NCI-H146 (cell line): ENCODE measurements around the gene AIP.

Experiments
- DNase-seq: peaks from one replicate; lab custom pipeline; 2025; lab: John Stamatoyannopoulos, UW

Gene AIP

GRCh38 chr11:67482827-67483798, at the start of gene AIP:
AIP (plus strand) TSS chr11:67483026; CDS start chr11:67483159, 133 bp downstream.
- DNase-seq, result peak; percentile 99

GRCh38 chr11:67433536-67434394, 49.1 kb upstream of the AIP start:
- DNase-seq, result no peak

- no peak for DNase-seq
Observed at GRCh38 chr11:67434395-67434881, 48.4 kb upstream of the AIP start.

- DNase-seq, result no peak
Observed at GRCh38 chr11:67435031-67435726, 47.6 kb upstream of the AIP start.

- DNase-seq, result no peak
Observed at GRCh38 chr11:67435727-67436458, 46.9 kb upstream of the AIP start.

- no peak for DNase-seq
Observed at GRCh38 chr11:67436459-67437081, 46.3 kb upstream of the AIP start.

GRCh38 chr11:67437082-67437808, 45.6 kb upstream of the AIP start, which contains the start of gene PTPRCAP:
PTPRCAP (minus strand) TSS chr11:67437682; CDS start chr11:67437619, 63 bp downstream.
- DNase-seq, result no peak

GRCh38 chr11:67437809-67438157, 45.0 kb upstream of the AIP start:
- no peak for DNase-seq

GRCh38 chr11:67438158-67438902, 44.5 kb upstream of the AIP start:
- DNase-seq, result no peak

GRCh38 chr11:67439321-67440228, 43.3 kb upstream of the AIP start:
- no peak for DNase-seq

- no peak for DNase-seq
Observed at GRCh38 chr11:67440229-67441097, 42.4 kb upstream of the AIP start.

GRCh38 chr11:67441098-67441563, 41.7 kb upstream of the AIP start:
- no peak for DNase-seq

GRCh38 chr11:67441731-67442351, 41.0 kb upstream of the AIP start:
- DNase-seq, result no peak

- DNase-seq, result no peak
Observed at GRCh38 chr11:67442504-67443404, 40.1 kb upstream of the AIP start.

GRCh38 chr11:67445515-67445914, 37.3 kb upstream of the AIP start:
- DNase-seq, result no peak

GRCh38 chr11:67448220-67448609, 34.6 kb upstream of the AIP start:
- no peak for DNase-seq
